PC-9 (cell line): ENCODE data around the gene EIF4G1.

Experiments
- CTCF ChIP-seq: fragments of 200-600 bp; sonication (generic); conservative IDR thresholded peaks from 2 replicates; pipeline ENCODE4 v1.6.1; 2017; ENCODE audit warnings: mixed run types, antibody characterized with exemption, mild to moderate bottlenecking, moderate library complexity
- EZH2 ChIP-seq: fragments of 200-600 bp; sonication (generic); IDR thresholded peaks from 2 replicates; pipeline ENCODE4 v1.8.0; 2017; ENCODE audit warnings: antibody characterized with exemption, low read depth

- no peak for TF ChIP-seq CTCF
- TF ChIP-seq EZH2: no peak
Observed at GRCh38 chr3:184372911-184373310, 58.5 kb downstream of the EIF4G1 start.
